SK-N-SH (cell line): ENCODE results near the gene CDC6. TPM values are rescaled to one million over a fixed set of nuclear protein-coding genes. Genes with fewer than 3 reads are reported as not detected.
A peak's percentile ranks its signal among the peaks of the same experiment; 100 is the strongest.

Experiments used
- CTCF ChIA-PET: fragments of 300-600, 350-600 bp; formaldehyde crosslinking; extraction: SDS; loops from one replicate; lab custom pipeline; 2021; lab: Yijun Ruan, JAX
- POLR2A ChIA-PET: fragments of 350-600 bp; sonication (Branson Sonifier 250); formaldehyde crosslinking; extraction: SDS; loops from one replicate; lab custom pipeline; 2020; ENCODE audit warnings: antibody characterized with exemption, inconsistent platforms; lab: Yijun Ruan, JAX
- DNase-seq: peaks from one replicate; pipeline ENCODE4 v3.0.0; 2012
- H2AFZ ChIP-seq: fragments of 200-600 bp; sonication (generic); 2 replicates; pipeline ENCODE4 v1.8.1; 2016; ENCODE audit warnings: antibody characterized with exemption, mild to moderate bottlenecking, low read depth
- H3F3A ChIP-seq: fragments of 200-600 bp; sonication (generic); replicated peaks from 2 replicates; pipeline ENCODE3; 2016; ENCODE audit warnings: antibody characterized with exemption, mild to moderate bottlenecking; ENCODE audit not compliant: insufficient read depth
- H3K27ac ChIP-seq, 2 experiments: fragments of 200-500 bp in 1 of 2; fragments of 200-600 bp in 1 of 2; sonication (Bioruptor generic) in 1 of 2; sonication (generic), shearing (Covaris generic) in 1 of 2; 2 replicates each; pipeline versions ENCODE4 v1.5.1 to v1.6.1; 2014 to 2016; ENCODE audit warnings: low read depth in 2 of 2, inconsistent platforms in 1 of 2, low read length in 1 of 2, mild to moderate bottlenecking in 1 of 2, mixed read lengths in 1 of 2
- H3K27me3 ChIP-seq: fragments of 200-600 bp; sonication (generic), shearing (Covaris generic); 2 replicates; pipeline ENCODE4 v1.6.1; 2016; ENCODE audit warnings: mixed run types; ENCODE audit not compliant: insufficient read depth
- H3K36me3 ChIP-seq, 2 experiments: fragments of 200-500 bp in 1 of 2; fragments of 200-600 bp in 1 of 2; sonication (Bioruptor generic) in 1 of 2; sonication (generic) in 1 of 2; replicated peaks in 1 of 2; 2 replicates each; pipeline versions ENCODE3 to v1.5.1; 2014 to 2016; ENCODE audit warnings: low read length in 1 of 2, mild to moderate bottlenecking in 1 of 2; ENCODE audit not compliant: insufficient read depth in 2 of 2, control insufficient read depth in 1 of 2
- H3K4me1 ChIP-seq, 2 experiments: fragments of 200-500 bp in 1 of 2; fragments of 200-600 bp in 1 of 2; sonication (Bioruptor generic) in 1 of 2; sonication (generic), shearing (Covaris generic) in 1 of 2; 2 replicates each; pipeline versions ENCODE4 v1.5.1 to v1.6.1; 2014 to 2016; ENCODE audit warnings: low read depth in 1 of 2, low read length in 1 of 2, mixed run types in 1 of 2; ENCODE audit not compliant: insufficient read depth in 2 of 2, control insufficient read depth in 1 of 2
- H3K4me2 ChIP-seq: fragments of 200-600 bp; sonication (generic), shearing (Covaris generic); 2 replicates; pipeline ENCODE4 v1.6.1; 2017; ENCODE audit warnings: mixed run types
- H3K4me3 ChIP-seq, 2 experiments: fragments of 200-500 bp in 1 of 2; fragments of 200-600 bp in 1 of 2; sonication (Bioruptor generic) in 1 of 2; sonication (generic), shearing (Covaris generic) in 1 of 2; 2 replicates each; pipeline versions ENCODE4 v1.5.1 to v1.8.1; 2014 to 2016; ENCODE audit warnings: low read depth in 2 of 2, inconsistent platforms in 1 of 2, low read length in 1 of 2, mild to moderate bottlenecking in 1 of 2, mixed read lengths in 1 of 2, moderate library complexity in 1 of 2
- H3K79me2 ChIP-seq: fragments of 200-600 bp; sonication (generic); 2 replicates; pipeline ENCODE4 v1.8.1; 2017; ENCODE audit warnings: mild to moderate bottlenecking; ENCODE audit not compliant: insufficient read depth
- H3K9ac ChIP-seq: fragments of 200-600 bp; sonication (generic); 2 replicates; pipeline ENCODE4 v1.6.1; 2017; ENCODE audit warnings: mixed run types
- H3K9me2 ChIP-seq: fragments of 200-600 bp; sonication (generic); 2 replicates; pipeline ENCODE4 v1.6.1; 2017; ENCODE audit warnings: mixed run types
- H3K9me3 ChIP-seq: fragments of 200-600 bp; sonication (generic); 2 replicates; pipeline ENCODE4 v1.6.1; 2017; ENCODE audit warnings: mixed run types, mild to moderate bottlenecking, moderate library complexity
- H4K20me1 ChIP-seq: fragments of 200-600 bp; sonication (generic); 2 replicates; pipeline ENCODE4 v1.6.1; 2017; ENCODE audit warnings: mild to moderate bottlenecking, mixed run types; ENCODE audit not compliant: insufficient read depth
- CHD2 ChIP-seq: fragments of 150-350 bp; IDR thresholded peaks from 2 replicates; pipeline ENCODE4 v1.6.1; 2018; ENCODE audit warnings: low read length; ENCODE audit not compliant: partially characterized antibody
- CTCF ChIP-seq: fragments of 200-600 bp; sonication (generic); IDR thresholded peaks from 2 replicates; pipeline ENCODE4 v1.6.1; 2017; ENCODE audit warnings: antibody characterized with exemption, mild to moderate bottlenecking, moderate library complexity
- ELF1 ChIP-seq: IDR thresholded peaks from 2 replicates; pipeline ENCODE4 v1.4.0; 2012
- EP300 ChIP-seq, 2 experiments: IDR thresholded peaks; 2 replicates each; pipeline versions ENCODE4 v1.4.0 to v1.6.1; 2012; ENCODE audit warnings: borderline replicate concordance in 1 of 2, low read depth in 1 of 2, low read length in 1 of 2
- FOSL2 ChIP-seq: IDR thresholded peaks from 2 replicates; pipeline ENCODE4 v1.4.0; 2012; ENCODE audit warnings: low read depth, mild to moderate bottlenecking, moderate library complexity, borderline replicate concordance
- FOXJ3 ChIP-seq: sonication (generic); formaldehyde crosslinking; IDR thresholded peaks from 2 replicates; pipeline ENCODE4 v1.5.1; 2020; ENCODE audit warnings: mild to moderate bottlenecking, missing genetic modification reagents
- FOXM1 ChIP-seq: IDR thresholded peaks from 2 replicates; pipeline ENCODE4 v1.4.0; 2012; ENCODE audit warnings: low read depth, mild to moderate bottlenecking
- GABPA ChIP-seq: IDR thresholded peaks from 2 replicates; pipeline ENCODE4 v1.4.0; 2012; ENCODE audit warnings: low read depth, mild to moderate bottlenecking
- IRF3 ChIP-seq: fragments of 150-350 bp; IDR thresholded peaks from 2 replicates; pipeline ENCODE4 v1.6.1; 2016; ENCODE audit warnings: mild to moderate bottlenecking, low read depth, low read length
- MAX ChIP-seq: IDR thresholded peaks from 2 replicates; pipeline ENCODE4 v1.4.0; 2012; ENCODE audit warnings: low read depth
- MEF2A ChIP-seq: IDR thresholded peaks from 2 replicates; pipeline ENCODE4 v1.4.0; 2012; ENCODE audit warnings: low read depth, borderline replicate concordance
- NRF1 ChIP-seq: IDR thresholded peaks from 2 replicates; pipeline ENCODE4 v1.6.1; 2012; ENCODE audit warnings: low read depth, mild to moderate bottlenecking, low read length
- POLR2AphosphoS5 ChIP-seq: IDR thresholded peaks from 2 replicates; pipeline ENCODE4 v1.6.1; 2012; ENCODE audit warnings: low read depth, low read length
- RAD21 ChIP-seq: IDR thresholded peaks from 2 replicates; pipeline ENCODE4 v1.6.1; 2012; ENCODE audit warnings: mild to moderate bottlenecking, low read length
- RXRA ChIP-seq: IDR thresholded peaks from 2 replicates; pipeline ENCODE4 v1.4.0; 2012; ENCODE audit warnings: low read depth, mild to moderate bottlenecking, borderline replicate concordance
- USF1 ChIP-seq: IDR thresholded peaks from 2 replicates; pipeline ENCODE4 v1.4.0; 2012; ENCODE audit warnings: low read depth, borderline replicate concordance
- USF2 ChIP-seq: fragments of 150-350 bp; IDR thresholded peaks from 2 replicates; pipeline ENCODE4 v1.6.1; 2017; ENCODE audit warnings: antibody characterized with exemption, low read length, low read depth, borderline replicate concordance
- WGBS: methylation state at CpG from one replicate; pipeline ENCODE4 v1.1.6; 2017; ENCODE audit warnings: low lambda C conversion rate; 5-methylcytosine and 5-hydroxymethylcytosine counted together
- polyA plus RNA-seq, 3 experiments: library from polyadenylated mRNA; depleted of rRNA; stranded (reverse); fragments of >200 nt; gene quantifications; 2 replicates each; pipeline ENCODE4 v1.2.3, GENCODE V29; 2012

Gene CDC6
- polyA plus RNA-seq, 1 of the 3 experiments (the other 2 are of a cell fraction): 12.7 TPM

- H2AFZ ChIP-seq: no peak overlapping the region
- peaks cover 23% of the 10 kb centered on the region for H3F3A ChIP-seq
- TF ChIP-seq RAD21: 0 out of 2 replicates have a peak, but pooled peaks have one; percentile 4
- no peak for TF ChIP-seq NRF1
- no peak for TF ChIP-seq USF2
- peak in 1 of 2 experiments; percentile 26; a peak in 1 of 4 replicates for TF ChIP-seq EP300 (IDR thresholded peaks at IDR 0.05; ENCODE audit: borderline replicate concordance in 1 of 2, low read depth in 1 of 2, low read length in 1 of 2)
- TF ChIP-seq FOXJ3 (CRISPR knock-in tag): no peak
- TF ChIP-seq GABPA: no peak
- TF ChIP-seq MAX: no peak
- H3K9me3 ChIP-seq: no peaks in the 10 kb centered on the region
- H3K27me3 ChIP-seq: no peaks in the 10 kb centered on the region
- CTCF ChIA-PET: interaction anchor here (0.6 to 57.6 kb wide), 4 partner anchors 13 to 114 kb away, joined by 3 to 1706 read pairs (median 87); partner anchors contain the start of genes CDC6 and RARA
- H3K4me2 ChIP-seq: no peak overlapping the region
- POLR2A ChIA-PET: interaction anchor here (0.6 kb wide), 1 partner anchor 52 kb away, joined by 4 read pairs; no protein-coding TSS in a partner anchor
- H3K4me3 ChIP-seq: no peak overlapping the region
- peaks cover 95% of the 10 kb centered on the region for H3K79me2 ChIP-seq
- DNase-seq: no peak
- H3K36me3 ChIP-seq: peaks cover 18% of the 10 kb centered on the region in 2 experiments
- peaks cover 57% of the 10 kb centered on the region for H4K20me1 ChIP-seq
- no peaks in the 10 kb centered on the region for H3K9me2 ChIP-seq
- H3K4me1 ChIP-seq: peaks cover 22 to 64% of the 10 kb centered on the region in 2 experiments
- H3K27ac ChIP-seq: peak overlapping the region in 1 of 2 experiments; percentile 73; a peak in 2 of 4 replicates
- no peak overlapping the region for H3K9ac ChIP-seq
- WGBS: 83% methylated on average over 8 of the region's 8 CpGs
These were observed 49.7 kb downstream of the CDC6 start for GRCh38 chr17:40337351-40337750.

GRCh38 chr17:40338058-40338457 is 50.4 kb downstream of the CDC6 start:
- TF ChIP-seq CTCF: no peak
- TF ChIP-seq FOSL2: no peak
- TF ChIP-seq FOXM1: no peak
- no peak for TF ChIP-seq IRF3
- TF ChIP-seq USF1: no peak
- TF ChIP-seq ELF1: no peak
- TF ChIP-seq RXRA: no peak
- no peak for TF ChIP-seq FOXJ3 (CRISPR knock-in tag)
- TF ChIP-seq CHD2: no peak
- TF ChIP-seq POLR2AphosphoS5: no peak
- TF ChIP-seq MEF2A: no peak
- DNase-seq: no peak
- H3K27me3 ChIP-seq: no peaks in the 10 kb centered on the region
- H3F3A ChIP-seq: peaks cover 19% of the 10 kb centered on the region
- no peak overlapping the region for H3K4me2 ChIP-seq
- peaks cover 95% of the 10 kb centered on the region for H3K79me2 ChIP-seq
- WGBS: 95% methylated on average over 4 of the region's 5 CpGs
- no peak overlapping the region for H2AFZ ChIP-seq
- ChIA-PET POLR2A (no interaction called here), CTCF (interaction anchor here (16.5 to 57.6 kb wide), 2 partner anchors 12 to 33 kb away, joined by 171 to 1706 read pairs; partner anchors contain the start of genes CDC6 and RARA)
- H4K20me1 ChIP-seq: peaks cover 57% of the 10 kb centered on the region
- H3K9me2 ChIP-seq: no peaks in the 10 kb centered on the region
- H3K36me3 ChIP-seq: peaks cover 18% of the 10 kb centered on the region in 2 experiments
- no peaks in the 10 kb centered on the region for H3K9me3 ChIP-seq
- H3K4me3 ChIP-seq: no peak overlapping the region
- peaks cover 17 to 60% of the 10 kb centered on the region in 2 experiments; a peak in 3 of 4 replicates for H3K4me1 ChIP-seq
- no peak overlapping the region for H3K9ac ChIP-seq
- H3K27ac ChIP-seq: peak overlapping the region in 1 of 2 experiments; percentile 73; a peak in 1 of 4 replicates
